M059J (cell line): ENCODE measurements around the gene ZSCAN29. TPM values are rescaled to one million over a fixed set of nuclear protein-coding genes. Genes with fewer than 3 reads are reported as not detected.
"Not testable (repeated sequence)": the region's sequence is repeated elsewhere in the genome, so short reads cannot be mapped to it uniquely, and the experiment has no call there.

ENCODE experiments used
- DNase-seq: peaks from one replicate; pipeline ENCODE4 v3.0.0-alpha.2; 2012; ENCODE audit warnings: low read depth
- total RNA-seq: library from RNA; depleted of rRNA; stranded (reverse); fragments of >200 nt; shearing (Covaris generic); gene quantifications from 2 replicates; pipeline ENCODE4 v1.2.3, GENCODE V29; 2014; rRNA removed

The ZSCAN29 gene
- 19.2 and 28.1 TPM in 2 replicates for total RNA-seq

- peak; percentile 78 for DNase-seq
These were observed at the start of gene ZSCAN29, which contains the start of gene TUBGCP4 for GRCh38 chr15:43370975-43371974. ZSCAN29 (minus strand) TSS chr15:43371043; CDS start chr15:43369913, 1,130 bp downstream. TUBGCP4 (plus strand) TSS chr15:43371101; CDS start chr15:43371355, 254 bp downstream.

DNA sequence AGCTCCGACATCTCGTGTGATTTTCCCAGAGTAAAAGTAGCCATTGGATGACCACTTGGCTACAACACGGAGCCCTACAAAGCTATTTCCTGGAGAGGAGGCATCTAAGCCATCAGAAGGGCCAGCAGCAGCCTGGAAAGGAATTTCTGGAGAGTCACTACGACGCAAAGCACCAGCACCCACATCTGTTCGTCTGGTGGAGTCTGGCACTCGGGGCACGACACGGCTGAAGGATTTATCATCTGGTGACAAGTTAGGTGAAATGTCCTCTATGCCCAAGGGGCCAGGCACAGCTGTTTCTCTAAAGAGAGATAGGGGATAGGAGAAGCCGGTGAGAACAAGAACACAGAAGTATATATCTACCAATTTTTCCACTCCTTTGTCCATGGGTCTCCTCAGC lies 49.6 kb upstream of the ZSCAN29 start:
- DNase-seq, result no peak

GRCh38 chr15:43414196-43414595 lies 43.4 kb upstream of the ZSCAN29 start:
- DNase-seq, result no peak

GRCh38 chr15:43412096-43412495 lies 41.3 kb upstream of the ZSCAN29 start:
- DNase-seq, result no peak

DNA sequence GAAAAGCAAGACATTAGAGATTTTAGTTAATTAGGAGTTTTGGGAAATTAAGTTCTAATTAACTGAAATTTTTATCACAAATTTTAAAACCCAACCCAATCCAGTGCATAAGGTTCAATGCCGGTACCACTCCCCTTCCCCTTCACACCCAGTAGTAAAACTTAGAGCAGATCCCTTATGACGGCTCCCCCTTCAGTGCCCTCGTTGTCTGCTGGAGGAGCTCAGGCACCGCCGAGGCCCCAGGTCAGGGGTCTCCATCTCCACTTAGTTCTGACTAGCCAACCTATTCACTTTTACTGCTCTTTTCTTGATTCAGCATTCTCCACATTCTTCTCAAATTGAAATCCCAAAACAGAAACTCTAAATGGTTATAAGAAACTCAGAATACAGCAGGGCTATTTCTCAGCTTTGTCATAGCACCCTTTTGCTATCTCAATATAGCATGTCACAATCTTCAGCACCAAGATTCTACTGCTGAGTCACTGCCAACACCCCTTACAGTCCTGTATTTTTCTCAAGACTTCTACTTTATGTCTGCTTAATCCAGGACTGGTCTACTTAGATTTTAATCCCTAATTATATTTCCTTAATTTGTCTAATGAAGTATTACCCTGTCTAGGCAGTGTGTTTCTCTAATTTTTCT lies 39.9 kb upstream of the ZSCAN29 start:
- no peak for DNase-seq

DNA sequence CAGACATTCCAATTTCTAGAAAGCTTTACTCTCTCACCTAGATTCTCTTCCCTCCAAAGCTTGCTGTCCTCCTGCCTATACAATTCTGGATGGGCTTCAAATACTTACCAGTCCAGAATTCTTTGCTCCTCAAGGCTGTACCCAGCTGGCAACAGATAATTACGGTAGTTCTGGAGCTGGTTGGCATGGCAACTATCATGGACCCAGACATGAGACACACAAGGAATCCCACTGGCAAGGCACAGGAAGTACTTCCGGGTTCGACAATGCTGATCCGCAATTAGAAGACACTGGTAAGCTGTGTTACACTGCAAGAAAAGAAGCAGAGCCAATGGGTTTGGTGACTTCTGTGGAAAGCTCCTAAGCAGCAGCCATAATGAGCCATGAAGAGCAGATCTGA lies 37.9 kb upstream of the ZSCAN29 start:
- DNase-seq, result no peak

- no peak for DNase-seq
These were observed 36.0 kb upstream of the ZSCAN29 start for GRCh38 chr15:43406808-43407207.

DNA sequence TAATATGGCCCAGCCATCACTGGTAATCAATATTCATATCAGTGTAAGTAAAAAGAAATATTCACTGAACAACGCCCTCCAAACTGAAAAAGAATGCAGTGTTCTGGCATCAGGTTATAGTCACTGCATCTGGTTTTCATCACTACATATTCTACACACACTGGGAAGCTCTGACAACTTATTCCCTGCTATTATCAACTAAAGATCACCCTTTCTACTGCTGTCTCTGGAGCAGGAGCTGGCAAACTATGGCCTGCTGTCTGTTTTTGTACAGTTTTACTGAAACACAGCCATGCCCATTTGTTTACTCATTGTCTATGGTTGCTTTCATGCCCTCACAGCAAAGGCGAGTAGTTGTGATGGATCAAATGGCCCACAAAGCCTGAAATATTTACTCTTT lies 35.3 kb upstream of the ZSCAN29 start:
- DNase-seq, result no peak

GRCh38 chr15:43404130-43404529 lies 33.3 kb upstream of the ZSCAN29 start:
- no peak for DNase-seq

DNA sequence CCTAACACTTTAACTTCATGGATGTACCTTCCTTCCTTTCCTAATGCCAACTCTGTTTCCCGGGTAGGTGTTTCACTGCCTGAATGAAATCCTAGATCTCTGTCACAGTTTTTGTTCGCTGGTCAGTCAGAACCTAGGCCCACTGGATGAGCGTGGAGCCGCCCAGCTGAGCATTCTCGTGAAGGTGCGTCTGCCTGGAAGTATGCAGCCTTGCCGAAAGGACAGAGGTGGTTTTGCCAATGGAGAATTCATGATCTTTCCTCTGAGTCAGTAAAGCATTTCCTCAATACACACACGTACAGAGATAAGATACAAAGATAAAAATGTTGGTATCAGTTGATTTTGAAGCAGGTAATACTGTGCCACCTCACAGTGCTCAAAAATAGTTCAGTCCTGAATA lies 32.8 kb upstream of the ZSCAN29 start:
- no peak for DNase-seq

DNA sequence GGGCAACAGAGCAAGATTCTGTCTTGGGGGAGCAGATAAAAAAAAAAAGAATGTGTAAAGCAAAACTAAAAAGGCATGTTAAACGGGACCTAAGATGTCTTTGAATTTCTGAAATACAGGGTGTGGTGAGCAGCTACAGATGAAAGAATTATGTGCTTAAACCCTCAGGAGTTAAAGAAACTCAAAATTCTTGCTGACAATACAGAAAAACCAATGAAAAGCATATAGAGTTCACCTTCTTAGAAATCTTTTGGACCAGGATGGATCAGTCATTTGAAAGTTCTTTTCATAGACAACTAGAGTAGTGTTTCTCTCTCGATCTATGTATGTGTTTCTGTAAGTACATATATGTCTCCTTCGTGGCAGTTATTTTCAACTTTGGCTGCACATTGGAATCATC lies 31.4 kb upstream of the ZSCAN29 start:
- DNase-seq, result no peak

- DNase-seq, result not testable (repeated sequence)
These were observed 22.7 kb upstream of the ZSCAN29 start for GRCh38 chr15:43393592-43393991.

DNA sequence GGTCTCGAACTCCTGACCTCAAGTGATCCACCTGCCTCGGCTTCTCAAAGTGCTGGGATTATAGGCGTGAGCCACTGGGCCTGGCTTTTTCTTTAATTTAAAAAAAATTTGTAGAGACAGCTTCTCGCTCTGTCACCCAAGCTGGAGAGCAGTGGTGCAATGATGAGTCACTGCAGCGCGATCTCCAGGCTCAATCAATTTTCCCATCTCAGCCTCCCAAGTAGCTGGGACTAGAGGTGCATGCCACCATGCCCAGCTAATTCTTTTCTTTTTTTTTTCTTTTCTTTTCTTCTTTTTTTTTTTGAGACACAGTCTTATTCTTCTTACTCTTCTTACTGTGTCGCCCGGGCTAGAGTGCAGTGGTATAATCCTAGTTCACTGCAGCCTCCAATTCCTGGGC lies 19.9 kb upstream of the ZSCAN29 start:
- DNase-seq, result peak; percentile 51

GRCh38 chr15:43383070-43383469 lies 12.2 kb upstream of the ZSCAN29 start:
- DNase-seq, result peak; percentile 42

- no peak for DNase-seq
These were observed 11.5 kb upstream of the ZSCAN29 start for GRCh38 chr15:43382310-43382709.

GRCh38 chr15:43378601-43379000 lies 7.8 kb upstream of the ZSCAN29 start:
- DNase-seq, result no peak

DNA sequence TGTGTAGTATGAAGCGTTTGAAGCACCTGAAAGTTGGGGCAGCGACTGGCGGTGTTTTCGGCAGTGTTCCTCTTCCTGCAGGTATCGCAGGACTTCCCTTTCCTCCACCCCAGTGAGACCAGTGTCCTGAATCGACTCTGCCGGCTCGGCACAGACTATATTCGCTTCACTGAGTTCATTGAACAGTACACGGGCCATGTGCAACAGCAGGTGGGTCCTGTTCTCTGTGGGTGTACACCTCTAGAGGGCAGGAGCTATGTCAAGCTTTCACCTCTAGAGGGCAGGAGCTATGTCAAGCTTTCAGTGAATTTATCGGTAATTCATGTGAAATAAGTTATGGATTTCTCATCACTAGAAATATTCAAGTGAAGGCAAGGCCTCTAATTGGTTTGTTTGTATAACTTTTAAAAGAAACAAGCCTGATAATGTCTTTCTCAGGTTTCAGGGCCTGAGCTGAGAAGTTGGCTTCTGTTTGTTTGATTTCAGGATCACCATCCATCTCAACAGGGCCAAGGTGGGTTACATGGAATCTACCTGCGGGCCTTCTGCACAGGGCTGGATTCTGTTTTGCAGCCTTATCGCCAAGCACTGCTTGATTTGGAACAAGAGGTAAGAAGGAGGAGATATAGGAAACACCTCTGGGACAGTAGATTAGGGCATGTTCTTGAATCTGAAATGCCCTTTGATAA lies 5.3 kb upstream of the ZSCAN29 start:
- peak; percentile 23 for DNase-seq

DNA sequence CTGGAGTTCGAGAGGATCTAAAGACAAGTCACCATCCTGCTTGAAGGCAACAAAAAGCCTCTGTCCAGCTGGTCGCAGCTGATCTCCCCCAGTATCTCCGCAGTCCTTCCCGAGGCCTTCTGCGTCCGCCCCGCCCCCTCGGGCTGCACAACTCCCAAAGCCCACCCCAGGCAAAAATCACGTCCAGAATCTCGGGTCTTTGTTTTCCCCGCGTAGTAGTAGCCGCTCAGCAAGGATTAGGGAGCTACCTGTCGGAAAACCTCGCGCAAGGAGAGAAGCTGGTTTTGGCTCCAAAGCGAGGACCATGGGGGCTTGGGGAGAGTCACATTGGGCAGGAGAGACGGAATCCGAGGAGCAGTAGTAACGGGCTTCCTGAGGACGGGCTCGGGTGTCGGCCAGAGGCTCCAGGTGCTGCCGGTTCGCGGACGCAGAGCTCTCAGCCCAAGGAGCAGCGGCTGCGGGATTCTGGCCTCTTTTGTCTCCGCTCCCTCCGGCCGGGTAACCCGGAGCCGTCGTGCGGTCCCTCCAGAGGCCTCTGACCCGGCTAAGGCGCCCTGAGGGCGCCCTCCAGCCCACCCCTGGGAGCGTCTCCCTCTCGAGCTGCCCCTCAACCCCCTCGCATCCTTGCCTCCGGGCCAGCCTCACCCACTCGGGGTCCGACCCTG lies 401 bp downstream of the ZSCAN29 start:
- DNase-seq, result peak; percentile 39

DNA sequence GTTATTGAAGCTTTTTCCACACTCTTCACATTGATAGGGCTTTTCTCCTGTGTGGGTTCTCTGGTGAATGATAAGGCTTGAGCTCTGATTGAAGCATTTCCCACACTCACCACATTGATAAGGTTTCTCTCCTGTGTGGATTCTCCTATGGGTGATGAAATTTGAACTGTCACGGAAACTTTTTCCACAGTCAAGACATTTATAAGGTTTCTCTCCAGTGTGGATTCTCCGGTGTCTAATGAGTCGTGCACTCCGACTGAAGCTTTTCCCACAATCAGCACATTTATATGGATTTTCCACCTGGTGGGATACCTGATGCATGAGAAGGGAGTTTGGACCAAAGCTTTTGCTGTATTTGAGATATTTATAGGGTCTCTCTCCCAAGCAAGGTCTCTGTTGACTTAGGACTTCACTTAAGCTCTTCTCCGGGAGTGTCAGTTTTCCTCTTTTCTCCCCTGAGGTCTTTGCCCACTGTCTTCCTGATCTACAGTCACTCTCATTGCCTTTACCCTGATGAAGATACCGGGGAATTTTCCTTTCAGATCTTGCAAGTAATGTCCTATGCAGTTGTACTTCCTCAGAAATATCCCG lies 9.4 kb downstream of the ZSCAN29 start:
- no peak for DNase-seq

DNA sequence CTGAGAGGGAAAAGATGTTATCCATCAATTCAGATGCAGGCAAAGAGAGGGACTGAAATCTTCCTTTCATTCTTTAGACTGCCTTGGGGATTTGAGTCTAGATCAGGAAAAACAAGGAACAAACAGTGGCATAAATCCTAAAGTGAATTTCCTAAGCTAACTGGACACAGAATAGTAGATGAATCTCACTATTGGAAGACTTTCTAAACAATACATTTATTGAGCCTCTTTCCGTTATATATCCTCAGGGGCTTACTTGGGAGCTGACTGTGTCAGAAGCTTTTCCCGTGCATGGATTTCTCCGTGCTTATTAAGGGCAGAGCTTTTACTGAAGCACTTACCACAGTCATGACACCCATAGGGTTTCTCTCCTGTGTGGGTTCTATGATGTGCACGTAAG lies 10.0 kb downstream of the ZSCAN29 start:
- DNase-seq, result no peak

GRCh38 chr15:43352693-43353382 lies 18.0 kb downstream of the ZSCAN29 start:
- no peak for DNase-seq
